Measurements from ENCODE around the gene PLEKHA4.

Gene PLEKHA4

GRCh38 chr19:48830088-48830487 lies 38.3 kb downstream of the PLEKHA4 start:
- DNase-seq, result no peak

- DNase-seq, result no peak
Measured at GRCh38 chr19:48826606-48827020, 41.8 kb downstream of the PLEKHA4 start.

GRCh38 chr19:48822514-48822913 lies 45.9 kb downstream of the PLEKHA4 start:
- no peak for DNase-seq

GRCh38 chr19:48821633-48822032 lies 46.8 kb downstream of the PLEKHA4 start:
- DNase-seq, result no peak

- peak in 10 of 14 donors; percentile 11 to 78 (median 41) for DNase-seq
Measured at GRCh38 chr19:48819366-48819816, 49.0 kb downstream of the PLEKHA4 start.

- DNase-seq, result no peak
Measured at GRCh38 chr19:48818234-48818820, 50.1 kb downstream of the PLEKHA4 start.

GRCh38 chr19:48817585-48818124 lies 50.8 kb downstream of the PLEKHA4 start:
- no peak for DNase-seq

GRCh38 chr19:48815870-48816501 lies 52.4 kb downstream of the PLEKHA4 start:
- DNase-seq, result no peak

- no peak for DNase-seq
Measured at GRCh38 chr19:48814895-48815294, 53.5 kb downstream of the PLEKHA4 start.

- DNase-seq, result no peak
Measured at GRCh38 chr19:48813123-48813913, 55.1 kb downstream of the PLEKHA4 start.

- peak in 13 of 14 donors; percentile 19 to 84 (median 67) for DNase-seq
Measured at GRCh38 chr19:48812094-48812929, 56.1 kb downstream of the PLEKHA4 start.

GRCh38 chr19:48810151-48810550 lies 58.3 kb downstream of the PLEKHA4 start:
- no peak for DNase-seq

- peak in 1 of 14 donors; percentile 21 for DNase-seq
Measured at GRCh38 chr19:48807590-48808308, 60.7 kb downstream of the PLEKHA4 start.

- peak in 5 of 14 donors; percentile 11 to 71 (median 25) for DNase-seq
Measured at GRCh38 chr19:48806818-48807589, 61.4 kb downstream of the PLEKHA4 start.

- DNase-seq, result peak in 5 of 14 donors; percentile 6 to 87 (median 25)
Measured at GRCh38 chr19:48806518-48806817, 61.9 kb downstream of the PLEKHA4 start.

GRCh38 chr19:48805452-48805851 lies 63.0 kb downstream of the PLEKHA4 start:
- DNase-seq, result no peak

- peak in 7 of 14 donors; percentile 7 to 44 (median 18) for DNase-seq
Measured at GRCh38 chr19:48804496-48804895, 63.9 kb downstream of the PLEKHA4 start.

- DNase-seq, result no peak
Measured at GRCh38 chr19:48802623-48803022, 65.8 kb downstream of the PLEKHA4 start.

GRCh38 chr19:48799358-48800300 lies 68.8 kb downstream of the PLEKHA4 start:
- DNase-seq, result no peak

GRCh38 chr19:48798937-48799336 lies 69.5 kb downstream of the PLEKHA4 start:
- DNase-seq, result peak in 1 of 14 donors; percentile 32
